T-helper 2 cell treated with Interferon-gamma antibody and Interleukin-4, amounts not matched to agents 5 μg/mL and 100 μg/mL, for 36 hours (primary cell): Measurements from ENCODE around the gene AK3.

Experiments
- DNase-seq: peaks from one replicate; pipeline ENCODE4 v3.0.0; 2021; ENCODE audit warnings: low spot score
- H3K27ac Mint-ChIP-seq: one replicate; pipeline ENCODE4 v1.8.0; 2021; ENCODE audit warnings: mild to moderate bottlenecking, mixed read lengths
- H3K27me3 Mint-ChIP-seq: one replicate; pipeline ENCODE4 v1.8.0; 2021; ENCODE audit warnings: low read depth, mixed read lengths
- H3K36me3 Mint-ChIP-seq: one replicate; pipeline ENCODE4 v1.8.0; 2021; ENCODE audit warnings: low read depth, mixed read lengths
- H3K4me1 Mint-ChIP-seq: one replicate; pipeline ENCODE4 v1.8.0; 2021; ENCODE audit warnings: low read depth, mixed read lengths
- H3K4me3 Mint-ChIP-seq: one replicate; pipeline ENCODE4 v1.8.0; 2022; ENCODE audit warnings: mild to moderate bottlenecking, moderate library complexity, mixed read lengths
- H3K9me3 Mint-ChIP-seq: one replicate; pipeline ENCODE4 v1.8.0; 2021; ENCODE audit warnings: mixed read lengths

Gene AK3

DNA sequence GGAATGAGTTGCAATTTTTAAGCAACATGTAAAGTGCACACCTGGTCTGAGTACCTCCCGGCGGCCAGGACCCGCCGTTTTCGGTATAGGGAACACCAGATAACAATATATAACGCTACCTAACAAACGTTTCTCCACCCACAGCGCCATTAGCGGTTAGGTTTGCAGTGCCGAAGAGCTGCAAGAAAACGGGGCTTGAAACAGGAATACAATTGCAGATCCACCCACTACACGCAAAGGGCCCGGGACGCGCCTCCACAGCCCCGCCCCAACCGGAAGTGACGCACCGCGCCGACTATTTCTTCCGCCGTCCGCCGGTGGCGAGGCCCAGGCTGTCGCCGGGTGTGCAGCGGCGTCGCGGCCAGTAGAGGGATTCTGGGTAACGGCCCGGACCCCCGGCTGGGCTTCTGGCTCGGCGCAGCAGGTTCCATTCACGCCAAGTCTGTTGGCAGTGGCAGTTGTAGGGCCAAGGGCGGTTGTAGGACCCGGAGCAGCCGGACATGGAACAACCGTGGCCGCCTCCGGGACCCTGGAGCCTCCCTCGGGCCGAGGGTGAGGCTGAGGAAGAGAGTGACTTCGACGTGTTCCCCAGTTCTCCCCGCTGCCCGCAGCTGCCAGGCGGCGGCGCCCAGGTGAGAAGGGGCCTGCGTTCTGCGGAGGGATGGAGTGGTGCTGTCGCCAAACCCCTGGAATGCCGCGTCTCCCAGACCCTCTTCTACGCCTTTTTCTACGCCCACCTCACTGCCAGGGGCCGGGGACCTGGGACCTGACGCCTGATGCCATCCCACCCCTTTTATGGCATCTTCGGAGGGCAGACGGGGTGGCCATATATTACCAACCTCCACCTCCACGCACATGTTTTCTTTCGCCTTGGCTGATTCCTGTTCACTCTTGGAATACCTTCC lies 61.5 kb downstream of the AK3 start, which contains the start of gene CDC37L1:
Gene CDC37L1 (plus strand): TSS at position 302 of the 905 bp plus-strand sequence. CDS start 199 bp downstream, at position 501.
- Mint-ChIP-seq H3K36me3 (peaks cover 8% of the 10 kb centered on the region), H3K27ac (no peak within 1 kb of the TSS), H3K9me3 (no peaks in the 10 kb centered on the region), H3K4me3 (no peak within 1 kb of the TSS), H3K27me3 (no peaks in the 10 kb centered on the region), H3K4me1 (no peaks in the 10 kb centered on the region)
- DNase-seq, result peak; percentile 98

GRCh38 chr9:4678679-4679267 lies 62.2 kb downstream of the AK3 start:
- no peaks in the 10 kb centered on the region for H3K27me3 Mint-ChIP-seq
- peaks cover 8% of the 10 kb centered on the region for H3K36me3 Mint-ChIP-seq
- no peak overlapping the region for H3K27ac Mint-ChIP-seq
- no peaks in the 10 kb centered on the region for H3K9me3 Mint-ChIP-seq
- H3K4me1 Mint-ChIP-seq, result no peaks in the 10 kb centered on the region
- no peak for DNase-seq
- H3K4me3 Mint-ChIP-seq, result no peak overlapping the region

- H3K36me3 Mint-ChIP-seq, result peaks cover 4% of the 10 kb centered on the region
- no peaks in the 10 kb centered on the region for H3K27me3 Mint-ChIP-seq
- no peak overlapping the region for H3K27ac Mint-ChIP-seq
These were observed 63.6 kb downstream of the AK3 start for GRCh38 chr9:4677392-4677791.

DNA sequence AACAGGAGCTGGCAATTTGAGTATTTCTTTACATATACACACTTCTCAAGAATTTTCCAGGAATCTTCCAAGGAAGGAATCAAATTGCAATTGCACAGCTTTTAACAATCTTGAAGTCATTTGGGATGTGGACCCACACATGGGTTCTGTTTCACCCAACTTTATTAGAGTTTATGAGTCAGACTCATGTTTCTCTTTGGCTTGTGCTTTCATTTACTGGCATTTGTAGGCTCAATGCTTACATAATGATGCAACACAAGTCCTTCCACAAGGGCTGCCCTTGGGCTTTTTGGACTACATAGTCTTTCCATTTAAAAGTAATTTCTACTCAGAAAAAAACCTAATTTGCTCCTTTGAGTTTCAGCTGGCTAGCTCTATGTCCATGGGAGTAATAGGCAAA lies 66.2 kb downstream of the AK3 start:
- peaks cover 2% of the 10 kb centered on the region for H3K36me3 Mint-ChIP-seq
- no peaks in the 10 kb centered on the region for H3K27me3 Mint-ChIP-seq
- peaks cover 9% of the 10 kb centered on the region for H3K4me1 Mint-ChIP-seq
- H3K4me3 Mint-ChIP-seq, result no peak overlapping the region
- H3K27ac Mint-ChIP-seq, result no peak overlapping the region
- H3K9me3 Mint-ChIP-seq, result no peaks in the 10 kb centered on the region
- DNase-seq, result no peak

More at GRCh38 chr9:4677392-4677791, 63.6 kb downstream of the AK3 start:
- H3K4me1 Mint-ChIP-seq, result no peaks in the 10 kb centered on the region
- H3K9me3 Mint-ChIP-seq, result no peaks in the 10 kb centered on the region
- DNase-seq, result no peak
- no peak overlapping the region for H3K4me3 Mint-ChIP-seq

- Mint-ChIP-seq H3K27me3 (peaks cover 5% of the 10 kb centered on the region), H3K4me3 (no peak overlapping the region), H3K27ac (no peak overlapping the region), H3K9me3 (no peaks in the 10 kb centered on the region), H3K36me3 (peaks cover 2% of the 10 kb centered on the region), H3K4me1 (peaks cover 16% of the 10 kb centered on the region)
- DNase-seq, result no peak
These were observed 69.3 kb downstream of the AK3 start for GRCh38 chr9:4671737-4672136.

DNA sequence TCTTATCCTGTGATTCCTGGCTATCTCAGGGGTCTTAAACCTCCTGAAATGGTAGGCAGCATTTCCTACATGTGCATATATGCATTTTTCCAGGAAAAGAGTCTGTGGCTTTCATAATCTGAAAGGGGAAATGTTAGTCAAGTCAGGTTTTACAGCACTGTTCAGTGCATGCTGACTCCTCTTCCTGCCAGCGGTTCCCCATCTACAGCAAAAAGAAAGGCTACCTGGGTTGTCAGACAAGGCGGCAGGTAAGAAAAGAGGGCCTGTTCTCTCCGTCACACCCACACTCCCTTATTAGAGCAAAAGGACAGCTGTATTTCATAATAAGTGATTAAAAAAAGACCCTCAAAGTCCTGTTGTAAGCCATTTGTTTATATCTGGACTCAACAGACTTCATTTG lies 70.4 kb downstream of the AK3 start:
- peaks cover 10% of the 10 kb centered on the region for H3K27me3 Mint-ChIP-seq
- H3K36me3 Mint-ChIP-seq, result peaks cover under 1% of the 10 kb centered on the region
- DNase-seq, result no peak
- H3K4me3 Mint-ChIP-seq, result no peak overlapping the region
- H3K27ac Mint-ChIP-seq, result peak overlapping the region; percentile 11
- H3K9me3 Mint-ChIP-seq, result no peaks in the 10 kb centered on the region
- H3K4me1 Mint-ChIP-seq, result peaks cover 26% of the 10 kb centered on the region

DNA sequence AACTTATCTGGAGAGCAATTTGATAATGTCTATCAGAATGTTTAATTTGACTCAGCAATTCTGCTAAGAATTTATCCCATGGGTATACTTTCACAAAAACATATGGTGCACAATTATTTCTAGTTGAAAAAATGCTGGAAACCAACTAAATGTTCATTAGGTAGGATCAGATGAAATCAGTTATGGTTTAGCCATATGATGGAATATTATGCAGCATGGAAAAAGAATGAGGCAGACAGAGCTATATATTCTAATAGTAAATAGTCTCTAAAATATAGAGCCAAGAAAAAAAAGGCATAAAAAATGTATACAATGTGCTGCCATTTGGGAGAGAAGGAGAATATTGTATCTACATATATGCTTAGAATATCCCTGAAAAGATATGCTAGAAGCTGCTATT lies 71.1 kb downstream of the AK3 start:
- H3K27me3 Mint-ChIP-seq, result peaks cover 10% of the 10 kb centered on the region
- H3K4me1 Mint-ChIP-seq, result peaks cover 33% of the 10 kb centered on the region
- no peak for DNase-seq
- no peak overlapping the region for H3K4me3 Mint-ChIP-seq
- H3K9me3 Mint-ChIP-seq, result no peaks in the 10 kb centered on the region
- no peaks in the 10 kb centered on the region for H3K36me3 Mint-ChIP-seq
- H3K27ac Mint-ChIP-seq, result no peak overlapping the region

- DNase-seq, result no peak
- Mint-ChIP-seq H3K36me3 (peaks cover 3% of the 10 kb centered on the region), H3K4me3 (no peak overlapping the region), H3K4me1 (peaks cover 44% of the 10 kb centered on the region), H3K9me3 (no peaks in the 10 kb centered on the region), H3K27ac (no peak overlapping the region), H3K27me3 (peaks cover 10% of the 10 kb centered on the region)
These were observed 72.4 kb downstream of the AK3 start for GRCh38 chr9:4668604-4669003.

DNA sequence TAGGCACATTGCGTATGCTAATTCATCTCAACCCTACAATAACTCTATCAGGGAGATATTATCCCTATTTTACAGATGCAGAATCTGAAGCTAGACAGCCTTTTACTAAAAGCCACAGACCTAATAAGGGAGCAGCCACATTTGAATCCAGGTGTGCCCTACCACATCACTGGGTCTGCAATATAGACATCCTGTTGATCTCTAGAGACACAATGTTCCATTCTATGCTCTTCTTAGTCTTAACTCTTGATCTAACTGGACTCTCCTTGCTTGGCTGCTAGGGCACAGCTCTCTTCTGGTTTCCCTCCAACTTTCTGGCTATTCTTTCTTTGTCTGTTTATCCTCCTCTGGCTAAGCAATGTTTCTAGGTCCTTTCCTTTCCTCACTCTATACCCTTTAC lies 73.3 kb downstream of the AK3 start:
- Mint-ChIP-seq H3K36me3 (peaks cover 3% of the 10 kb centered on the region), H3K9me3 (no peaks in the 10 kb centered on the region), H3K27me3 (peaks cover 10% of the 10 kb centered on the region), H3K4me3 (no peak overlapping the region), H3K27ac (no peak overlapping the region), H3K4me1 (peaks cover 53% of the 10 kb centered on the region)
- DNase-seq, result no peak

DNA sequence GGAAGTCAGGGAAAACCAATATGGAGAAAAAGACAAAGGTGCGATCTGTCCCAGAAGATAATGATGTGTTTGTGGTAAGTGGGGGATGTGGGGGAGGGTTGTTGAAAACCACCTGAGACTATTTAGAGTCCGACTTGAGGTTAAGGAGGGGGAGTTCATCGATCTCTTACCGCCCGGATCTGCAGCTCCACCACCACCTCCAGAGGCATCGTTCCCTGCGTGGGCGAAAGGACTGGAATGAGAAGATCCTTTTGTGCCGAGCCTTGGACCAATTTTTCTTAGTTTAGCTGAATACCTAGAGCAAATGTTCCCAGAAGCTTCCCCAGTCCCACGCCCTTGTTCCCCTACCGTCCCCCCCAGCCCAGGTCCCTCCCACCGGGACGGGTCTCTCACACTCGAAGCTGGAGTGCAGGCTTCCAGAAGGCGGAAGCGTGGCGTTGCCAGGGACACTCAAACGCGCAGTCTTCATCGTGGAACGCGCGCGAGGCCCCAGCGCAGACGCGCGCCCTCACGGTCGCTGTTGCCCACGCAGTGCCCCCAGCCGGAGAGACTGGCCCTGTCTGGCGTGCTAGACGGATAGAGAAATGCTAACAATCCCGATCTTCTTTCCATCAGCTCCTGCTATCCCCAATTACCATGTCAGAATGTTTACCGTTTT lies 74.8 kb downstream of the AK3 start, which contains the start of gene SPATA6L:
Gene SPATA6L (minus strand): TSS at position 439 of the 658 bp plus-strand sequence. CDS start 230 bp downstream, at position 209.
- peaks cover 57% of the 10 kb centered on the region for H3K4me1 Mint-ChIP-seq
- H3K36me3 Mint-ChIP-seq, result peaks cover 3% of the 10 kb centered on the region
- DNase-seq, result peak; percentile 40
- H3K9me3 Mint-ChIP-seq, result no peaks in the 10 kb centered on the region
- H3K4me3 Mint-ChIP-seq, result peak within 1 kb of the TSS; percentile 78
- peaks cover 10% of the 10 kb centered on the region for H3K27me3 Mint-ChIP-seq
- H3K27ac Mint-ChIP-seq, result peak within 1 kb of the TSS; percentile 13

DNA sequence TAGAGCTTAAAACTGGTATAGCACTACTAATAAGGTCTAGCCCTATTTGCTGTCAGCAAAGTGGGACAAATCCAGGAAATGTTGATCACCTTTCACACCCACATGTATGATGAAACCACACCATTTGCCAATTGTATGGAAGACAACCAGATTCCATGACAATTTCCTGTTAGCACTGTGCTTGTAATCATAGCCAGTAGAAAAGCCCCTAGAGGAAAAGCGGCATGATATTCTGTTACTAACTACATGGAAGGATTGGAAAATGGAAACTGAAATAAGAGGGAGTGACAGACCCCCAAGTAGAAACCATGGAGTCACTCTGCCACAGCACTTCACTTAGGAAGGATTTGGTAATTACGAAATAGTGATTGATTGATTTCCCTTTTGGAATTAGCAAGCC lies 75.6 kb downstream of the AK3 start:
- peaks cover 51% of the 10 kb centered on the region for H3K4me1 Mint-ChIP-seq
- H3K9me3 Mint-ChIP-seq, result no peaks in the 10 kb centered on the region
- peaks cover 3% of the 10 kb centered on the region for H3K36me3 Mint-ChIP-seq
- H3K27me3 Mint-ChIP-seq, result peaks cover 12% of the 10 kb centered on the region
- H3K27ac Mint-ChIP-seq, result no peak overlapping the region
- peak overlapping the region; percentile 78 for H3K4me3 Mint-ChIP-seq
- no peak for DNase-seq

DNA sequence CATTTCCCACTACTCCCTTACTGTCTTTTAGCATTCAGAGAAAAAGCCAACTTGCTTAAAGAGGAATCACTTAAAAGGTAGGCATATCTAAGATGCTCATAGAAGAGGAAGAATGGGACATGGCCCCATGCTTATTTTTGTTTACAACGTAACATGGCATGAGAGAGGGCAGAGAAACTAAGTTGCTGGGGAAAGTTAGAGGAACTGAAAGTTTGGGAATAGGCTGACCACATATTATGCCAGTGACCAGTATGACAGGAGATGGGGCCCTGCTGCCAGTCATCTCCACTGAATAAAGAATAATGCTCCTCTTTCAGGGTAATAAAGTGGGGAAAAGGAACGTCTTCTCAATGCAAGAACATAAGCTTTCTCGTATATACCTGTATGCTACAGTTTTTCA lies 77.0 kb downstream of the AK3 start:
- no peaks in the 10 kb centered on the region for H3K9me3 Mint-ChIP-seq
- peak overlapping the region; percentile 2 for H3K4me3 Mint-ChIP-seq
- peaks cover 3% of the 10 kb centered on the region for H3K36me3 Mint-ChIP-seq
- H3K27me3 Mint-ChIP-seq, result peaks cover 19% of the 10 kb centered on the region
- peaks cover 48% of the 10 kb centered on the region for H3K4me1 Mint-ChIP-seq
- DNase-seq, result no peak
- H3K27ac Mint-ChIP-seq, result no peak overlapping the region

GRCh38 chr9:4662989-4663792 lies 77.8 kb downstream of the AK3 start:
- peaks cover 3% of the 10 kb centered on the region for H3K36me3 Mint-ChIP-seq
- no peaks in the 10 kb centered on the region for H3K9me3 Mint-ChIP-seq
- peak overlapping the region; percentile 73 for H3K27ac Mint-ChIP-seq
- peaks cover 46% of the 10 kb centered on the region for H3K4me1 Mint-ChIP-seq
- no peak for DNase-seq
- H3K4me3 Mint-ChIP-seq, result peak overlapping the region; percentile 90
- peaks cover 19% of the 10 kb centered on the region for H3K27me3 Mint-ChIP-seq
